Endodermal cell (in vitro differentiated cells): ENCODE results near the gene VPS51. TPM values are rescaled to one million over a fixed set of nuclear protein-coding genes. Genes with fewer than 3 reads are reported as not detected.

Experiments used
- DNase-seq: peaks from one replicate; pipeline ENCODE4 v3.0.0-alpha.2; 2017
- H3K27ac ChIP-seq: 2 replicates; pipeline ENCODE4 v1.5.1; 2013; ENCODE audit warnings: mild to moderate bottlenecking, low read depth, low read length, moderate library complexity
- H3K27me3 ChIP-seq: 2 replicates; pipeline ENCODE4 v1.6.1; 2013; ENCODE audit warnings: mild to moderate bottlenecking, low read length, moderate library complexity; ENCODE audit not compliant: insufficient read depth, control insufficient read depth, poor library complexity, severe bottlenecking
- H3K36me3 ChIP-seq: 2 replicates; pipeline ENCODE4 v1.7.0; 2013; ENCODE audit warnings: mild to moderate bottlenecking, low read length, moderate library complexity; ENCODE audit not compliant: control insufficient read depth, insufficient read depth
- H3K4me1 ChIP-seq: one replicate; pipeline ENCODE4 v1.7.0; 2013; ENCODE audit warnings: low read length; ENCODE audit not compliant: control insufficient read depth, insufficient read depth
- H3K4me3 ChIP-seq: 2 replicates; pipeline ENCODE4 v1.5.1; 2013; ENCODE audit warnings: mild to moderate bottlenecking, low read length, moderate library complexity
- H3K9ac ChIP-seq: 2 replicates; pipeline ENCODE4 v1.6.1; 2013; ENCODE audit warnings: mild to moderate bottlenecking, low read length, moderate library complexity; ENCODE audit not compliant: poor library complexity, severe bottlenecking; ENCODE audit errors: extremely low read depth
- H3K9me3 ChIP-seq: 2 replicates; pipeline ENCODE4 v1.6.1; 2013; ENCODE audit warnings: mild to moderate bottlenecking, low read length, moderate library complexity; ENCODE audit not compliant: control insufficient read depth
- H3K27ac Mint-ChIP-seq: 2 replicates; pipeline ENCODE4 v1.8.0; 2020; ENCODE audit warnings: mixed read lengths
- H3K27me3 Mint-ChIP-seq: 2 replicates; pipeline ENCODE4 v1.8.0; 2021; ENCODE audit warnings: mild to moderate bottlenecking, mixed read lengths; ENCODE audit not compliant: insufficient read depth
- H3K36me3 Mint-ChIP-seq: 2 replicates; pipeline ENCODE4 v1.8.0; 2020; ENCODE audit warnings: low read depth, mixed read lengths
- H3K4me1 Mint-ChIP-seq: 2 replicates; pipeline ENCODE4 v1.8.0; 2020; ENCODE audit warnings: mixed read lengths
- H3K4me3 Mint-ChIP-seq: 2 replicates; pipeline ENCODE4 v1.8.0; 2020; ENCODE audit warnings: mild to moderate bottlenecking, moderate library complexity, mixed read lengths
- H3K9me3 Mint-ChIP-seq: 2 replicates; pipeline ENCODE4 v1.8.0; 2020; ENCODE audit warnings: mild to moderate bottlenecking, mixed read lengths
- CTCF ChIP-seq: fragments of 200-600 bp; sonication (generic); conservative IDR thresholded peaks from 2 replicates; pipeline ENCODE4 v1.5.0; 2021; ENCODE audit warnings: antibody characterized with exemption, mild to moderate bottlenecking
- WGBS, 2 experiments: methylation state at CpG; one replicate each; pipeline versions ENCODE4 v1.1.5 to v1.1.7; 2013; ENCODE audit warnings: missing lambda C conversion rate in 2 of 2, mixed read lengths in 1 of 2; ENCODE audit not compliant: insufficient coverage in 1 of 2, insufficient read length in 1 of 2; 5-methylcytosine and 5-hydroxymethylcytosine counted together
- total RNA-seq, 2 donors: library from RNA; stranded (reverse); fragmentation: NEBNext Ultra II Directional in 1 of 2; extraction: Animal tissue kit (Norgen Biotek cat#: 25700) in 1 of 2; gene quantifications; 2 replicates in 1 of 2; 3 replicates in 1 of 2; pipeline ENCODE4 v1.2.1, GENCODE V29; 2021

VPS51 gene
- total RNA-seq, 2 donors from 2014 or later: 107 to 113 TPM

DNA sequence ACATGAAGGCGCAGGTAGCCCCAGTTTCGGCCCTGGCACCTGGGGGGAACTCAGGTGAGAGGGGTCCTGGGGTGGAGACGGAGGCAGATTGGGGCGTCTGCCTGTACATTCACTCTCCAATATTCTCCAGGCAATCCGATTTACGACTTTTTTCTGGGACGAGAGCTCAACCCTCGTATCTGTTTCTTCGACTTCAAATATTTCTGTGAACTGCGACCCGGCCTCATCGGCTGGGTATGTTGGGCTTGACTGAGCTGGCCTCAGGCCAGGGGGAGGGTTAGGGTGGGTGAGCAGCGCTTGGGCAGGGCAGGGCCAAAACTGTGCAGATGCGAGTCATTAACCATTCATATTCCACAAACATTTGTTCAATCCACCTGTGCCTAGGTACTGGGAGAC, 17.3 kb downstream of the VPS51 start:
- Histone ChIP-seq H3K27me3 (no peaks in the 10 kb centered on the region), H3K4me3 (peak overlapping the region; percentile 87), H3K9me3 (no peaks in the 10 kb centered on the region), H3K4me1 (peaks cover 8% of the 10 kb centered on the region), H3K36me3 (peaks cover 33% of the 10 kb centered on the region), H3K27ac (no peak overlapping the region), H3K9ac (no peak overlapping the region)
- DNase-seq: no peak
- peaks cover 8% of the 10 kb centered on the region for H3K36me3 Mint-ChIP-seq
- TF ChIP-seq CTCF: no peak
- H3K27ac Mint-ChIP-seq: peak overlapping the region; percentile 48
- 76 to 80% methylated on average over 1 to 13 of the region's 14 CpGs for WGBS, 2 experiments
- H3K4me1 Mint-ChIP-seq: peaks cover 7% of the 10 kb centered on the region
- peak overlapping the region; percentile 89 for H3K4me3 Mint-ChIP-seq
- no peaks in the 10 kb centered on the region for H3K9me3 Mint-ChIP-seq
- H3K27me3 Mint-ChIP-seq: no peaks in the 10 kb centered on the region

GRCh38 chr11:65113839-65114238, 17.8 kb downstream of the VPS51 start:
- Mint-ChIP-seq H3K36me3 (peaks cover 11% of the 10 kb centered on the region), H3K27ac (no peak overlapping the region), H3K4me1 (peaks cover 7% of the 10 kb centered on the region), H3K27me3 (no peaks in the 10 kb centered on the region), H3K9me3 (no peaks in the 10 kb centered on the region), H3K4me3 (peak overlapping the region; percentile 89)
- Histone ChIP-seq H3K9ac (no peak overlapping the region), H3K27ac (no peak overlapping the region), H3K4me1 (peaks cover 8% of the 10 kb centered on the region), H3K9me3 (no peaks in the 10 kb centered on the region), H3K36me3 (peaks cover 38% of the 10 kb centered on the region), H3K4me3 (peak overlapping the region; percentile 87), H3K27me3 (no peaks in the 10 kb centered on the region)
- no peak for TF ChIP-seq CTCF
- DNase-seq: no peak
- 92 to 94% methylated on average over 5 to 6 of the region's 6 CpGs for WGBS, 2 experiments

DNA sequence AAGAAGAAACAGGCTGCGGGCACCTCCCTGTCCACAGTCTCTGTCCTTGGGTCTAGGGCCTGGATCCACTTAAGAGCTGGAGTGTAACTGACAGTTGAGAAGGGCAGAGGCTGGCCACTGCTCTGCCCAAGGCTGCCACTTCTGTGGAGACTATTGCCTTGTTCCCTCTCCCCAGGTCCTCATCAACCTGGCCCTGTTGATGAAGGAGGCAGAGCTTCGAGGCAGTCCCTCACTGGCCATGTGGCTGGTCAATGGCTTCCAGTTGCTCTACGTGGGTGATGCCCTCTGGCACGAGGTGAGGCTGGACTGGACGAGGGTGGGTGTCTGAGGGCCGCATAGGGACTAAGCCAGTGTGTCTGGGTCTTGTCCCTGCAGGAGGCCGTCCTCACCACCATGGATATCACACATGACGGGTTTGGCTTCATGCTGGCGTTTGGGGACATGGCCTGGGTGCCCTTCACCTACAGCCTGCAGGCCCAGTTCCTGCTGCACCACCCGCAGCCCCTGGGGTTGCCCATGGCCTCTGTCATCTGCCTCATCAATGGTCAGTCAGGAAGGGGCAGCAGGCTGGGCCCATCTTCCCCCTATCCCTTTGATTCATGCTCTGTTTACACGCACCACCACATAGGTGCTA, 18.6 kb downstream of the VPS51 start:
- no peak overlapping the region for H3K9ac ChIP-seq
- H3K4me3 Mint-ChIP-seq: no peak overlapping the region

More for the DNA sequence above, 18.6 kb downstream of the VPS51 start:
- H3K4me1 ChIP-seq: peaks cover 8% of the 10 kb centered on the region
- no peak for DNase-seq
- H3K9me3 ChIP-seq: no peaks in the 10 kb centered on the region
- Mint-ChIP-seq H3K4me1 (peaks cover 7% of the 10 kb centered on the region), H3K27me3 (no peaks in the 10 kb centered on the region), H3K9me3 (no peaks in the 10 kb centered on the region), H3K27ac (no peak overlapping the region), H3K36me3 (peaks cover 14% of the 10 kb centered on the region)
- H3K27me3 ChIP-seq: no peaks in the 10 kb centered on the region
- no peak overlapping the region for H3K27ac ChIP-seq
- peaks cover 45% of the 10 kb centered on the region for H3K36me3 ChIP-seq
- no peak for TF ChIP-seq CTCF
- 93 to 99% methylated on average over 9 to 11 of the region's 11 CpGs for WGBS, 2 experiments
- no peak overlapping the region for H3K4me3 ChIP-seq
